Measurements from ENCODE around the gene FZD8.
A peak's percentile ranks its signal among the peaks of the same experiment; 100 is the strongest.

The FZD8 gene

GRCh38 chr10:35640951-35641675 lies 983 bp downstream of the FZD8 start:
- peak; percentile 21 for DNase-seq

- DNase-seq = peak; percentile 27
Observed at GRCh38 chr10:35640474-35640873, 1.6 kb downstream of the FZD8 start.

- DNase-seq = no peak
Observed at GRCh38 chr10:35639728-35640401, 2.2 kb downstream of the FZD8 start.

GRCh38 chr10:35639021-35639727 lies 2.9 kb downstream of the FZD8 start:
- no peak for DNase-seq

- no peak for DNase-seq
Observed at GRCh38 chr10:35638101-35638500, 4.0 kb downstream of the FZD8 start.

- DNase-seq = no peak
Observed at GRCh38 chr10:35637462-35637861, 4.6 kb downstream of the FZD8 start.

- no peak for DNase-seq
Observed at GRCh38 chr10:35636956-35637355, 5.1 kb downstream of the FZD8 start.

GRCh38 chr10:35635576-35635975 lies 6.5 kb downstream of the FZD8 start:
- DNase-seq = peak; percentile 17

- no peak for DNase-seq
Observed at GRCh38 chr10:35633006-35633980, 8.8 kb downstream of the FZD8 start.

- DNase-seq = no peak
Observed at GRCh38 chr10:35632027-35632426, 10.1 kb downstream of the FZD8 start.

- no peak for DNase-seq
Observed at GRCh38 chr10:35631404-35631803, 10.7 kb downstream of the FZD8 start.

GRCh38 chr10:35626971-35627507 lies 15.1 kb downstream of the FZD8 start:
- DNase-seq = no peak

GRCh38 chr10:35614312-35614711 lies 27.8 kb downstream of the FZD8 start:
- no peak for DNase-seq

- DNase-seq = no peak
Observed at GRCh38 chr10:35613597-35614226, 28.4 kb downstream of the FZD8 start.

GRCh38 chr10:35613107-35613440 lies 29.0 kb downstream of the FZD8 start:
- no peak for DNase-seq

- DNase-seq = no peak
Observed at GRCh38 chr10:35612385-35613106, 29.6 kb downstream of the FZD8 start.

GRCh38 chr10:35611750-35612149 lies 30.3 kb downstream of the FZD8 start:
- no peak for DNase-seq

- DNase-seq = no peak
Observed at GRCh38 chr10:35608328-35608672, 33.8 kb downstream of the FZD8 start.

- no peak for DNase-seq
Observed at GRCh38 chr10:35607475-35608327, 34.4 kb downstream of the FZD8 start.

- no peak for DNase-seq
Observed at GRCh38 chr10:35606430-35606829, 35.7 kb downstream of the FZD8 start.

- no peak for DNase-seq
Observed at GRCh38 chr10:35605191-35605590, 36.9 kb downstream of the FZD8 start, which contains the start of gene GJD4. Gene GJD4, plus strand, starts transcription at chr10:35605341. Its CDS starts 227 bp downstream, at chr10:35605568.

All from activated CD8-positive, alpha-beta memory T cell treated with anti-CD3 and anti-CD28 coated beads, Interleukin-2, amount 50 U/mL, for 4 hours (primary cell).